OCI-LY3 (cell line): ENCODE results near the gene DNAJC18.

Experiments used
- H2AFZ ChIP-seq: fragments of 200-600, 300-600 bp; shearing (Covaris generic); 2 replicates; pipeline ENCODE4 v1.6.0; 2014; ENCODE audit warnings: antibody characterized with exemption, low read depth, low read length
- H3K27ac ChIP-seq: fragments of 200-600, 300-600 bp; sonication (generic); 2 replicates; pipeline ENCODE4 v1.5.1; 2014; ENCODE audit warnings: mild to moderate bottlenecking, low read length, moderate library complexity, mixed read lengths
- H3K27me3 ChIP-seq: fragments of 200-600, 300-600 bp; sonication (generic); 2 replicates; pipeline ENCODE4 v1.6.1; 2014; ENCODE audit warnings: low read depth, low read length, mixed read lengths
- H3K36me3 ChIP-seq: fragments of 200-600, 300-600 bp; sonication (generic); replicated peaks from 2 replicates; pipeline ENCODE3; 2014; ENCODE audit warnings: low read depth, low read length, mixed read lengths
- H3K4me1 ChIP-seq: fragments of 300-600, 200-600 bp; sonication (generic); 2 replicates; pipeline ENCODE4 v1.6.1; 2014; ENCODE audit warnings: low read length, mixed read lengths
- H3K4me2 ChIP-seq: fragments of 200-600, 300-600 bp; sonication (generic); 2 replicates; pipeline ENCODE4 v1.6.1; 2014; ENCODE audit warnings: low read length, mixed read lengths
- H3K4me3 ChIP-seq: fragments of 300-600, 200-600 bp; sonication (generic); 2 replicates; pipeline ENCODE4 v1.5.1; 2014; ENCODE audit warnings: antibody characterized with exemption, mild to moderate bottlenecking, low read length, moderate library complexity
- H3K79me2 ChIP-seq: fragments of 300-600, 200-600 bp; shearing (Covaris generic); 2 replicates; pipeline ENCODE4 v1.6.1; 2014; ENCODE audit warnings: mild to moderate bottlenecking, low read length, mixed read lengths
- H3K9ac ChIP-seq: fragments of 300-600, 200-600 bp; shearing (Covaris generic); 2 replicates; pipeline ENCODE4 v1.6.0; 2014; ENCODE audit warnings: mild to moderate bottlenecking, low read length, moderate library complexity
- H3K9me3 ChIP-seq: fragments of 200-600, 300-600 bp; shearing (Covaris generic); 2 replicates; pipeline ENCODE4 v1.6.1; 2014; ENCODE audit warnings: low read length, mixed read lengths; ENCODE audit not compliant: insufficient read depth
- H4K20me1 ChIP-seq: fragments of 200-600, 300-600 bp; sonication (generic); 2 replicates; pipeline ENCODE4 v1.6.1; 2016; ENCODE audit warnings: low read length, mixed read lengths; ENCODE audit not compliant: insufficient read depth
- EZH2phosphoT487 ChIP-seq: fragments of 200-600 bp; shearing (Covaris generic); IDR thresholded peaks from 2 replicates; pipeline ENCODE4 v1.6.1; 2018; ENCODE audit warnings: antibody characterized with exemption, mixed run types, low read depth
- TF ChIP-seq, protein P1 (sequence below): fragments of 200-600, 300-600 bp; sonication (generic); IDR thresholded peaks from 2 replicates; pipeline ENCODE4 v1.5.1; 2014; ENCODE audit warnings: antibody characterized with exemption, low read length, low read depth

Gene DNAJC18

DNA sequence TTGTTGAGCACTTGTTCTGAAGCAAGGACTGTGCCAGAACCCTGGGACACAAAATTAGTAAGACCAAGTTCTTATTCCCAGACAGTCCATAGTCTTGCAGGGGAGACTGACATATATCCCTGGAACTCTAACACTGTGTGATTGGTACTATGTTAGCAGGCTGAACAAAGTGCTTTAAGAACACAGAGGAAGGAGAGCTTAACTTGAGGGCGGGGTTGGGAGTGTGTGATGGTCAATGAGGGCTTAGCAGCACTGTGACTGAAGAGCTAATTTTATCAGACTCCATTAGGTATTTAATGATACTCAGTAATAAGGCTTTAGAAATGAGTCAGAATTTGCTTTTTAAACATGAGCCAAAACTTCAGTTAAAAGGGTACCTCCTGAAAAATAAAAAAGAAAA is 20.5 kb downstream of the DNAJC18 start:
- Histone ChIP-seq H2AFZ (no peak overlapping the region), H3K9me3 (no peaks in the 10 kb centered on the region), H3K9ac (no peak overlapping the region), H3K36me3 (no peaks in the 10 kb centered on the region), H4K20me1 (no peaks in the 10 kb centered on the region), H3K4me3 (no peak overlapping the region), H3K4me2 (no peak overlapping the region), H3K27me3 (no peaks in the 10 kb centered on the region), H3K4me1 (0 out of 2 replicates have a peak, but pooled peaks cover 2% of the 10 kb centered on the region), H3K79me2 (no peaks in the 10 kb centered on the region), H3K27ac (no peak overlapping the region)
- no peak for TF ChIP-seq EZH2phosphoT487
- TF ChIP-seq, protein P1, sequence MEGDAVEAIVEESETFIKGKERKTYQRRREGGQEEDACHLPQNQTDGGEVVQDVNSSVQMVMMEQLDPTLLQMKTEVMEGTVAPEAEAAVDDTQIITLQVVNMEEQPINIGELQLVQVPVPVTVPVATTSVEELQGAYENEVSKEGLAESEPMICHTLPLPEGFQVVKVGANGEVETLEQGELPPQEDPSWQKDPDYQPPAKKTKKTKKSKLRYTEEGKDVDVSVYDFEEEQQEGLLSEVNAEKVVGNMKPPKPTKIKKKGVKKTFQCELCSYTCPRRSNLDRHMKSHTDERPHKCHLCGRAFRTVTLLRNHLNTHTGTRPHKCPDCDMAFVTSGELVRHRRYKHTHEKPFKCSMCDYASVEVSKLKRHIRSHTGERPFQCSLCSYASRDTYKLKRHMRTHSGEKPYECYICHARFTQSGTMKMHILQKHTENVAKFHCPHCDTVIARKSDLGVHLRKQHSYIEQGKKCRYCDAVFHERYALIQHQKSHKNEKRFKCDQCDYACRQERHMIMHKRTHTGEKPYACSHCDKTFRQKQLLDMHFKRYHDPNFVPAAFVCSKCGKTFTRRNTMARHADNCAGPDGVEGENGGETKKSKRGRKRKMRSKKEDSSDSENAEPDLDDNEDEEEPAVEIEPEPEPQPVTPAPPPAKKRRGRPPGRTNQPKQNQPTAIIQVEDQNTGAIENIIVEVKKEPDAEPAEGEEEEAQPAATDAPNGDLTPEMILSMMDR, result no peak

DNA sequence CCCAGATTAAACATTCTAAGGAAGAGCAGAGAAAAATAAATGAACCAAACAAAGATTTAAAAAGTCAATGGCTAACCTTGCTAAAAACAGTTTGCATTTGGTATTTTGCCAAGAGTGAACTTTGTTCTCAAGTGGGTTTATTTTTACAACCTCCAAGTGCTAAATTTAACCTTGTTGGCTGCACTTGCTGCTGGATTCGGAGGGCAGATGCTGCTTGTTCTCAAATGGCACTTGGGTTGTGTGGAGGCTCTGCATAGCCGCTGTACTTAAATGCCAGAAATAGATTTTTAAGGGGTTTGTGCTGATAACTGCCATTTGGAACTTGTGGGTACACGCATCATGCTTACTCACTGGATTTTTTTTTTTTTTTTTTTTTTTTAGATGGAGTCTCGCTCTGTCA is 22.1 kb downstream of the DNAJC18 start:
- Histone ChIP-seq H3K27me3 (no peaks in the 10 kb centered on the region), H3K4me1 (no peaks in the 10 kb centered on the region), H3K4me3 (no peak overlapping the region), H3K9me3 (no peaks in the 10 kb centered on the region), H3K36me3 (no peaks in the 10 kb centered on the region), H3K27ac (no peak overlapping the region), H3K4me2 (no peak overlapping the region), H2AFZ (no peak overlapping the region), H4K20me1 (no peaks in the 10 kb centered on the region), H3K79me2 (no peaks in the 10 kb centered on the region), H3K9ac (no peak overlapping the region)
- TF ChIP-seq EZH2phosphoT487, result no peak
- TF ChIP-seq, protein P1, result no peak

DNA sequence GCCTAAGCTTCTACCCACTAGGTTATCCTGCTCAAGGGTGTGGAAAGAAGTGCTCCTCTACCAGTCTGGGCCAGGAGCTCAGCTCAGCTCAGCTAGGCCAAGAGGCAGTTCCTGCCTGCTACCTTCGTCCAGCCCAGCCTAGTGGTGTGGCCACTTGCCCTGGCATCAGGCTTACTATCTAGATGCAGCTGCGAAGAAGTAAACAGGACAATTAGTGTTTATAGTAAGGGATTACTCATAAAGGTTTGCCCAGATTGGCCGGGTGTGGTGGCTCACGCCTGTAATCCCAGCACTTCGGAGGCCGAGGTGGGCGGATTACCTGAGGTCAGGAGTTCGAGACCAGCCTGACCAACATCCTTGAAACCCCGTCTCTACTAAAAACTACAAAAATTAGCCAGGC is 22.7 kb downstream of the DNAJC18 start:
- TF ChIP-seq, protein P1, result no peak
- no peak for TF ChIP-seq EZH2phosphoT487
- no peak overlapping the region for H3K4me3 ChIP-seq
- H3K9ac ChIP-seq, result no peak overlapping the region

DNA sequence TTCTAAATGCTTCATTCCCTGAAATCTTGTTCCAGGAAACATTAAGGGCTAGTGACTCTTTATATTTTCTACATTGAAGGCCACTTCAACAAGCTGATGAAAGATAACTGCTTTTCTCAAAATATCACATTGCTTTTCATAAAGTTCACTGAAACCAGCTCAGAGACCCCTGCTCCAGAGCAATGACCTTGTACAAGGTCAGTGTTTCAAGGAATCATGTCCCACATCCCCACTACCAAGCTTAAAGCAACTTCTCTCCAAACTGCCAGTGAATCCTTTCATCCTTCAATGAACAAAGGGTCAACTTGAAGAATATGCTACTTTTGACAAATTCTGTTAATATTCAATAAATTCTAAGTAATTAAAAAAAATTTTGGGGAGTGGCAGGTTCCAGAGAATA is 23.5 kb downstream of the DNAJC18 start:
- Histone ChIP-seq H3K4me3 (no peak overlapping the region), H3K4me2 (no peak overlapping the region), H3K9ac (no peak overlapping the region), H3K4me1 (no peaks in the 10 kb centered on the region), H3K79me2 (no peaks in the 10 kb centered on the region), H3K27me3 (no peaks in the 10 kb centered on the region), H3K36me3 (no peaks in the 10 kb centered on the region), H3K9me3 (no peaks in the 10 kb centered on the region), H2AFZ (no peak overlapping the region), H3K27ac (no peak overlapping the region), H4K20me1 (no peaks in the 10 kb centered on the region)
- TF ChIP-seq EZH2phosphoT487, result no peak
- TF ChIP-seq, protein P1, result no peak

More for the DNA sequence above, 22.7 kb downstream of the DNAJC18 start:
- Histone ChIP-seq H3K4me1 (no peaks in the 10 kb centered on the region), H2AFZ (no peak overlapping the region), H4K20me1 (no peaks in the 10 kb centered on the region), H3K36me3 (no peaks in the 10 kb centered on the region), H3K9me3 (no peaks in the 10 kb centered on the region), H3K27me3 (no peaks in the 10 kb centered on the region), H3K27ac (no peak overlapping the region), H3K4me2 (no peak overlapping the region), H3K79me2 (no peaks in the 10 kb centered on the region)
